ENCODE measurements around the gene TMEM62.
A peak's percentile ranks its signal among the peaks of the same experiment; 100 is the strongest.

The TMEM62 gene

GRCh38 chr15:43213466-43213865 lies 80.1 kb downstream of the TMEM62 start:
- Histone ChIP-seq H3K4me1 (ENCODE audit: control insufficient read depth, insufficient read depth, low read length, poor library complexity, severe bottlenecking) (no peaks in the 10 kb centered on the region), H3K4me3 (ENCODE audit: insufficient read depth, low read depth, low read length, poor library complexity, severe bottlenecking) (no peak overlapping the region), H3K9me3 (ENCODE audit: control insufficient read depth, low read length) (no peaks in the 10 kb centered on the region), H3K27me3 (replicated peaks; ENCODE audit: control insufficient read depth, insufficient read depth, low read length, poor library complexity, severe bottlenecking) (no peaks in the 10 kb centered on the region), H3K27ac (ENCODE audit: insufficient read depth, low read length, poor library complexity, severe bottlenecking) (no peak overlapping the region), H3K36me3 (ENCODE audit: control insufficient read depth, insufficient read depth, low read length) (no peaks in the 10 kb centered on the region)
- no peak for DNase-seq

- H3K36me3 ChIP-seq (ENCODE audit: control insufficient read depth, insufficient read depth, low read length): no peaks in the 10 kb centered on the region
- H3K4me3 ChIP-seq (ENCODE audit: insufficient read depth, low read depth, low read length, poor library complexity, severe bottlenecking): no peak overlapping the region
- no peaks in the 10 kb centered on the region for H3K4me1 ChIP-seq (ENCODE audit: control insufficient read depth, insufficient read depth, low read length, poor library complexity, severe bottlenecking)
- H3K27me3 ChIP-seq (replicated peaks; ENCODE audit: control insufficient read depth, insufficient read depth, low read length, poor library complexity, severe bottlenecking): no peaks in the 10 kb centered on the region
- H3K9me3 ChIP-seq (ENCODE audit: control insufficient read depth, low read length): no peaks in the 10 kb centered on the region
- no peak overlapping the region for H3K27ac ChIP-seq (ENCODE audit: insufficient read depth, low read length, poor library complexity, severe bottlenecking)
- DNase-seq: no peak
Observed at GRCh38 chr15:43214169-43214568, 80.8 kb downstream of the TMEM62 start.

GRCh38 chr15:43214592-43215295 lies 81.4 kb downstream of the TMEM62 start:
- DNase-seq: no peak
- Histone ChIP-seq H3K27me3 (replicated peaks; ENCODE audit: control insufficient read depth, insufficient read depth, low read length, poor library complexity, severe bottlenecking) (no peaks in the 10 kb centered on the region), H3K9me3 (ENCODE audit: control insufficient read depth, low read length) (no peaks in the 10 kb centered on the region), H3K4me1 (ENCODE audit: control insufficient read depth, insufficient read depth, low read length, poor library complexity, severe bottlenecking) (no peaks in the 10 kb centered on the region), H3K4me3 (ENCODE audit: insufficient read depth, low read depth, low read length, poor library complexity, severe bottlenecking) (no peak overlapping the region), H3K27ac (ENCODE audit: insufficient read depth, low read length, poor library complexity, severe bottlenecking) (no peak overlapping the region), H3K36me3 (ENCODE audit: control insufficient read depth, insufficient read depth, low read length) (no peaks in the 10 kb centered on the region)

GRCh38 chr15:43215961-43216360 lies 82.6 kb downstream of the TMEM62 start:
- no peaks in the 10 kb centered on the region for H3K27me3 ChIP-seq (replicated peaks; ENCODE audit: control insufficient read depth, insufficient read depth, low read length, poor library complexity, severe bottlenecking)
- H3K27ac ChIP-seq (ENCODE audit: insufficient read depth, low read length, poor library complexity, severe bottlenecking): no peak overlapping the region
- no peak for DNase-seq
- H3K36me3 ChIP-seq (ENCODE audit: control insufficient read depth, insufficient read depth, low read length): no peaks in the 10 kb centered on the region
- H3K4me3 ChIP-seq (ENCODE audit: insufficient read depth, low read depth, low read length, poor library complexity, severe bottlenecking): no peak overlapping the region
- H3K9me3 ChIP-seq (ENCODE audit: control insufficient read depth, low read length): no peaks in the 10 kb centered on the region
- no peaks in the 10 kb centered on the region for H3K4me1 ChIP-seq (ENCODE audit: control insufficient read depth, insufficient read depth, low read length, poor library complexity, severe bottlenecking)

GRCh38 chr15:43218908-43219706 lies 85.7 kb downstream of the TMEM62 start:
- Histone ChIP-seq H3K36me3 (ENCODE audit: control insufficient read depth, insufficient read depth, low read length) (no peaks in the 10 kb centered on the region), H3K27me3 (replicated peaks; ENCODE audit: control insufficient read depth, insufficient read depth, low read length, poor library complexity, severe bottlenecking) (no peaks in the 10 kb centered on the region), H3K4me1 (ENCODE audit: control insufficient read depth, insufficient read depth, low read length, poor library complexity, severe bottlenecking) (no peaks in the 10 kb centered on the region), H3K4me3 (ENCODE audit: insufficient read depth, low read depth, low read length, poor library complexity, severe bottlenecking) (no peak overlapping the region), H3K27ac (ENCODE audit: insufficient read depth, low read length, poor library complexity, severe bottlenecking) (no peak overlapping the region), H3K9me3 (ENCODE audit: control insufficient read depth, low read length) (no peaks in the 10 kb centered on the region)
- DNase-seq: no peak

GRCh38 chr15:43219929-43220928 lies 86.8 kb downstream of the TMEM62 start:
- H3K9me3 ChIP-seq (ENCODE audit: control insufficient read depth, low read length): no peaks in the 10 kb centered on the region

GRCh38 chr15:43220991-43221403 lies 87.6 kb downstream of the TMEM62 start, which contains the start of gene EPB42:
Gene EPB42 (minus strand): TSS chr15:43221018. CDS start chr15:43220825, 193 bp downstream.
- Histone ChIP-seq H3K4me1 (ENCODE audit: control insufficient read depth, insufficient read depth, low read length, poor library complexity, severe bottlenecking) (no peaks in the 10 kb centered on the region), H3K4me3 (ENCODE audit: insufficient read depth, low read depth, low read length, poor library complexity, severe bottlenecking) (no peak within 1 kb of the TSS), H3K9me3 (ENCODE audit: control insufficient read depth, low read length) (no peaks in the 10 kb centered on the region), H3K36me3 (ENCODE audit: control insufficient read depth, insufficient read depth, low read length) (no peaks in the 10 kb centered on the region), H3K27me3 (replicated peaks; ENCODE audit: control insufficient read depth, insufficient read depth, low read length, poor library complexity, severe bottlenecking) (no peaks in the 10 kb centered on the region), H3K27ac (ENCODE audit: insufficient read depth, low read length, poor library complexity, severe bottlenecking) (no peak within 1 kb of the TSS)
- no peak for DNase-seq

More at GRCh38 chr15:43219929-43220928, 86.8 kb downstream of the TMEM62 start:
- Histone ChIP-seq H3K27me3 (replicated peaks; ENCODE audit: control insufficient read depth, insufficient read depth, low read length, poor library complexity, severe bottlenecking) (no peaks in the 10 kb centered on the region), H3K4me1 (ENCODE audit: control insufficient read depth, insufficient read depth, low read length, poor library complexity, severe bottlenecking) (no peaks in the 10 kb centered on the region), H3K36me3 (ENCODE audit: control insufficient read depth, insufficient read depth, low read length) (no peaks in the 10 kb centered on the region), H3K4me3 (ENCODE audit: insufficient read depth, low read depth, low read length, poor library complexity, severe bottlenecking) (no peak overlapping the region), H3K27ac (ENCODE audit: insufficient read depth, low read length, poor library complexity, severe bottlenecking) (no peak overlapping the region)
- DNase-seq: no peak

GRCh38 chr15:43221422-43221821 lies 88.0 kb downstream of the TMEM62 start:
- Histone ChIP-seq H3K4me1 (ENCODE audit: control insufficient read depth, insufficient read depth, low read length, poor library complexity, severe bottlenecking) (no peaks in the 10 kb centered on the region), H3K36me3 (ENCODE audit: control insufficient read depth, insufficient read depth, low read length) (no peaks in the 10 kb centered on the region), H3K4me3 (ENCODE audit: insufficient read depth, low read depth, low read length, poor library complexity, severe bottlenecking) (no peak overlapping the region), H3K9me3 (ENCODE audit: control insufficient read depth, low read length) (no peaks in the 10 kb centered on the region), H3K27me3 (replicated peaks; ENCODE audit: control insufficient read depth, insufficient read depth, low read length, poor library complexity, severe bottlenecking) (no peaks in the 10 kb centered on the region), H3K27ac (ENCODE audit: insufficient read depth, low read length, poor library complexity, severe bottlenecking) (no peak overlapping the region)
- no peak for DNase-seq

GRCh38 chr15:43225201-43225949 lies 92.0 kb downstream of the TMEM62 start:
- Histone ChIP-seq H3K4me1 (ENCODE audit: control insufficient read depth, insufficient read depth, low read length, poor library complexity, severe bottlenecking) (no peaks in the 10 kb centered on the region), H3K27ac (ENCODE audit: insufficient read depth, low read length, poor library complexity, severe bottlenecking) (no peak overlapping the region), H3K9me3 (ENCODE audit: control insufficient read depth, low read length) (no peaks in the 10 kb centered on the region), H3K4me3 (ENCODE audit: insufficient read depth, low read depth, low read length, poor library complexity, severe bottlenecking) (no peak overlapping the region), H3K27me3 (replicated peaks; ENCODE audit: control insufficient read depth, insufficient read depth, low read length, poor library complexity, severe bottlenecking) (no peaks in the 10 kb centered on the region), H3K36me3 (ENCODE audit: control insufficient read depth, insufficient read depth, low read length) (no peaks in the 10 kb centered on the region)
- DNase-seq: peak in 1 of 3 donors; percentile 13

All from effector memory CD4-positive, alpha-beta T cell (primary cell).